Endodermal cell (in vitro differentiated cells): Measurements from ENCODE around the gene TBX18. TPM values are rescaled to one million over a fixed set of nuclear protein-coding genes. Genes with fewer than 3 reads are reported as not detected.

Source experiments
- DNase-seq: peaks from one replicate; pipeline ENCODE4 v3.0.0-alpha.2; 2017
- H3K27ac ChIP-seq: 2 replicates; pipeline ENCODE4 v1.5.1; 2013; ENCODE audit warnings: mild to moderate bottlenecking, low read depth, low read length, moderate library complexity
- H3K27me3 ChIP-seq: 2 replicates; pipeline ENCODE4 v1.6.1; 2013; ENCODE audit warnings: mild to moderate bottlenecking, low read length, moderate library complexity; ENCODE audit not compliant: insufficient read depth, control insufficient read depth, poor library complexity, severe bottlenecking
- H3K36me3 ChIP-seq: 2 replicates; pipeline ENCODE4 v1.7.0; 2013; ENCODE audit warnings: mild to moderate bottlenecking, low read length, moderate library complexity; ENCODE audit not compliant: control insufficient read depth, insufficient read depth
- H3K4me1 ChIP-seq: one replicate; pipeline ENCODE4 v1.7.0; 2013; ENCODE audit warnings: low read length; ENCODE audit not compliant: control insufficient read depth, insufficient read depth
- H3K4me3 ChIP-seq: 2 replicates; pipeline ENCODE4 v1.5.1; 2013; ENCODE audit warnings: mild to moderate bottlenecking, low read length, moderate library complexity
- H3K9ac ChIP-seq: 2 replicates; pipeline ENCODE4 v1.6.1; 2013; ENCODE audit warnings: mild to moderate bottlenecking, low read length, moderate library complexity; ENCODE audit not compliant: poor library complexity, severe bottlenecking; ENCODE audit errors: extremely low read depth
- H3K9me3 ChIP-seq: 2 replicates; pipeline ENCODE4 v1.6.1; 2013; ENCODE audit warnings: mild to moderate bottlenecking, low read length, moderate library complexity; ENCODE audit not compliant: control insufficient read depth
- H3K27ac Mint-ChIP-seq: 2 replicates; pipeline ENCODE4 v1.8.0; 2020; ENCODE audit warnings: mixed read lengths
- H3K27me3 Mint-ChIP-seq: 2 replicates; pipeline ENCODE4 v1.8.0; 2021; ENCODE audit warnings: mild to moderate bottlenecking, mixed read lengths; ENCODE audit not compliant: insufficient read depth
- H3K36me3 Mint-ChIP-seq: 2 replicates; pipeline ENCODE4 v1.8.0; 2020; ENCODE audit warnings: low read depth, mixed read lengths
- H3K4me1 Mint-ChIP-seq: 2 replicates; pipeline ENCODE4 v1.8.0; 2020; ENCODE audit warnings: mixed read lengths
- H3K4me3 Mint-ChIP-seq: 2 replicates; pipeline ENCODE4 v1.8.0; 2020; ENCODE audit warnings: mild to moderate bottlenecking, moderate library complexity, mixed read lengths
- H3K9me3 Mint-ChIP-seq: 2 replicates; pipeline ENCODE4 v1.8.0; 2020; ENCODE audit warnings: mild to moderate bottlenecking, mixed read lengths
- CTCF ChIP-seq: fragments of 200-600 bp; sonication (generic); conservative IDR thresholded peaks from 2 replicates; pipeline ENCODE4 v1.5.0; 2021; ENCODE audit warnings: antibody characterized with exemption, mild to moderate bottlenecking
- WGBS, 2 experiments: methylation state at CpG; one replicate each; pipeline versions ENCODE4 v1.1.5 to v1.1.7; 2013; ENCODE audit warnings: missing lambda C conversion rate in 2 of 2, mixed read lengths in 1 of 2; ENCODE audit not compliant: insufficient coverage in 1 of 2, insufficient read length in 1 of 2; 5-methylcytosine and 5-hydroxymethylcytosine counted together
- total RNA-seq, 2 donors: library from RNA; stranded (reverse); fragmentation: NEBNext Ultra II Directional in 1 of 2; extraction: Animal tissue kit (Norgen Biotek cat#: 25700) in 1 of 2; gene quantifications; 2 replicates in 1 of 2; 3 replicates in 1 of 2; pipeline ENCODE4 v1.2.1, GENCODE V29; 2021

Gene TBX18
- total RNA-seq, 2 donors from 2014 or later = 1.3 to 2.3 TPM

GRCh38 chr6:84643778-84644177 is 120.6 kb downstream of the TBX18 start:
- no peak overlapping the region for H3K9ac ChIP-seq
- H3K27ac ChIP-seq = no peak overlapping the region
- H3K36me3 ChIP-seq = no peaks in the 10 kb centered on the region
- H3K9me3 ChIP-seq = no peaks in the 10 kb centered on the region
- no peak overlapping the region for H3K4me3 ChIP-seq
- no peak for TF ChIP-seq CTCF
- no peak for DNase-seq
- no peak overlapping the region for H3K27ac Mint-ChIP-seq
- H3K4me3 Mint-ChIP-seq = no peak overlapping the region
- no peaks in the 10 kb centered on the region for H3K4me1 ChIP-seq
- no peaks in the 10 kb centered on the region for H3K27me3 Mint-ChIP-seq
- H3K27me3 ChIP-seq = no peaks in the 10 kb centered on the region
- peaks cover 7% of the 10 kb centered on the region for H3K4me1 Mint-ChIP-seq
- no peaks in the 10 kb centered on the region for H3K9me3 Mint-ChIP-seq
- WGBS, 2 experiments = 80 to 92% methylated on average over 1 to 3 of the region's 3 CpGs
- no peaks in the 10 kb centered on the region for H3K36me3 Mint-ChIP-seq

- Histone ChIP-seq H3K27ac (no peak overlapping the region), H3K9ac (no peak overlapping the region), H3K4me1 (no peaks in the 10 kb centered on the region), H3K4me3 (no peak overlapping the region), H3K9me3 (no peaks in the 10 kb centered on the region), H3K27me3 (no peaks in the 10 kb centered on the region), H3K36me3 (no peaks in the 10 kb centered on the region)
- Mint-ChIP-seq H3K4me3 (no peak overlapping the region), H3K27ac (no peak overlapping the region), H3K27me3 (no peaks in the 10 kb centered on the region), H3K36me3 (no peaks in the 10 kb centered on the region), H3K9me3 (no peaks in the 10 kb centered on the region), H3K4me1 (peaks cover 7% of the 10 kb centered on the region)
- no peak for DNase-seq
- TF ChIP-seq CTCF = no peak
- 85 to 92% methylated on average over 4 of the region's 4 CpGs for WGBS, 2 experiments
These were observed 123.3 kb downstream of the TBX18 start for GRCh38 chr6:84641076-84641475.

- Histone ChIP-seq H3K27me3 (no peaks in the 10 kb centered on the region), H3K9ac (no peak overlapping the region), H3K4me1 (no peaks in the 10 kb centered on the region), H3K36me3 (no peaks in the 10 kb centered on the region), H3K9me3 (no peaks in the 10 kb centered on the region), H3K4me3 (no peak overlapping the region), H3K27ac (no peak overlapping the region)
- TF ChIP-seq CTCF = no peak
- 91 to 92% methylated on average over 2 to 3 of the region's 3 CpGs for WGBS, 2 experiments
- no peaks in the 10 kb centered on the region for H3K4me1 Mint-ChIP-seq
- H3K9me3 Mint-ChIP-seq = no peaks in the 10 kb centered on the region
- no peak for DNase-seq
- H3K4me3 Mint-ChIP-seq = no peak overlapping the region
- H3K36me3 Mint-ChIP-seq = no peaks in the 10 kb centered on the region
- no peaks in the 10 kb centered on the region for H3K27me3 Mint-ChIP-seq
- no peak overlapping the region for H3K27ac Mint-ChIP-seq
These were observed 125.0 kb downstream of the TBX18 start for GRCh38 chr6:84639396-84639795.
